HG02610 (cell line): ENCODE results near the gene KDM6A.
A peak's percentile ranks its signal among the peaks of the same experiment; 100 is the strongest.
"Not testable (repeated sequence)": the region's sequence is repeated elsewhere in the genome, so short reads cannot be mapped to it uniquely, and the experiment has no call there.

Source experiments
- ATAC-seq: cut with Tn5 transposase; IDR thresholded peaks from one replicate; pipeline ENCODE4 v1.9.1; 2021; ENCODE audit warnings: mild to moderate bottlenecking, moderate library complexity; ENCODE audit not compliant: unreplicated experiment

Gene KDM6A

GRCh38 chrX:44884944-44885343, 12.0 kb downstream of the KDM6A start:
- ATAC-seq, result no peak

- no peak for ATAC-seq
Observed at GRCh38 chrX:44889824-44890223, 16.8 kb downstream of the KDM6A start.

DNA sequence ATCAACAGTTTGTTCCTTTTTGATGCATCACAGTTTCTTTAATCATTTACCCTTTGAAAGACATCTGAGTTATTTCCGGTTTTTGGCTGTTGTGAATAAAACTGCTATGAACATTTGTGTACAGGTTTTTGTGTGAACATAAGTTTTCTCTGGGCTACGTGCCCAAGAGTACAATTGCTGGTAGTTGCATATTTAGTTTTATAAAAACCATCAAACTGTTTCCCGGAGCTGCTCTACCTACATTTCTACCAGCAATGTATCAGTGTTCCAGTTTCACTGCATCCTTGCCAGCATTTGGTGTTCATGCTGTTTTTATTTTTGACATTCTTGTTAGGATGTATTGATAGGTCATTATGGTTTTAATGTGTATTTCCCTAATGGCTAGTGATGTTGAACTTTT, 17.3 kb downstream of the KDM6A start:
- no peak for ATAC-seq

GRCh38 chrX:44890687-44891086, 17.7 kb downstream of the KDM6A start:
- ATAC-seq, result not testable (repeated sequence)

GRCh38 chrX:44891642-44892041, 18.7 kb downstream of the KDM6A start:
- no peak for ATAC-seq

- no peak for ATAC-seq
Observed at GRCh38 chrX:44896876-44897186, 23.8 kb downstream of the KDM6A start.

GRCh38 chrX:44897539-44897938, 24.6 kb downstream of the KDM6A start:
- no peak for ATAC-seq

- ATAC-seq, result no peak
Observed at GRCh38 chrX:44898411-44899221, 25.6 kb downstream of the KDM6A start.

DNA sequence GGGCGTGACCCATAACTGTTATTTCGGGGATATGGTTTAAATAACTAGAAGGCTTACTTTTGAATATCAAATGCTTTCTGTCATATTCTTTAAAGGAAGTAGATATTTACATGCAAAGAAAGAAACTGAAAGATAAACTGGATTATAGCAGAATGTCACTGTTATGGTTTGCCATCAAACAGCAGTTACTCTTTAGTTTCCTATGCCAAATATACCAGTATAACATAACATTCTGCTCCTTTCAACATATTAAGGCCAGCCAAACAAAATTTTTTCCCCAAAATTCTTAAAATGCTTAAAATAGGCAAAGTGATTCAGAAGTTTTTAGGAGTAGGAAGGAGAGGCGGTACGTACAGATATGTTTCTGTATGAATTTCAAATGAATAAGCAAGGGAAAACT, 27.0 kb downstream of the KDM6A start:
- ATAC-seq, result no peak

DNA sequence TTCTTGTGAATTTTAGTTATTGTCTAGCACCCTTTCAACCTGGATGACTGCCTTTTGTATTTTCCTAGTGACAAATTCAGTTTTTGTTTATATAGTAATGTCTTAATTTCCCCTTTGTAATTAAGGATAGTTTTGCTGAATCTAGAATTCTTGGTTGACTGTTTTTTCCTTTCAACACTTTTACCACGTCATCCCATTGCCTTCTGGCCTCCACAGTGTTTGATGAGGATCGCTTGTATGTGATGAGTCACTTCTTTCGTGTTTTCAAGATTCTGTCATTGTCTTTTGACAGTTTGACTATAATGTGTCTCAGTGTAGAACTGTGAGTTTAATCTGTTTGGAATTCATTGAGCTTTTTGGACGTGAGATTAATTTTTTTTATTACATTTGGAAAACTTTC, 30.1 kb downstream of the KDM6A start:
- ATAC-seq, result no peak

GRCh38 chrX:44903830-44904530, 31.0 kb downstream of the KDM6A start:
- no peak for ATAC-seq

GRCh38 chrX:44904542-44905115, 31.6 kb downstream of the KDM6A start:
- no peak for ATAC-seq

DNA sequence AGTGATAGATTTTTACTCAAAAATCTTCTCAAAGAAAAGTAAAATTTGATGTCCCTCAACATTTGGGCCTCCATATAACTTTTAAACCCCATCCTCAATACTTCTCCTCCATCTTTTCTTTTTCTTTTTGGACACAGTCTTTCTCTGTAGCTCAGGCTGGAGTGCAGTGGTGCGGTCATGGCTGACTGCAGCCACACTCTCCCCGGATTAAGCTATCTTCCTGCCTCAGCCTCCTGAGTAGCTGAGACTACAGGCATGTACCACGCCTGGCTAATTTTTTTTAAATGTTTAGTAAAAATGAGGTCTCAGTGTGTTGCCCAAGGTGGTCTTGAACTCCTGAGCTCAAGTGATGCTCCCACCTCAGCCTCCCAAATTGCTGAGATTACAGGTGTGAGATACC, 33.1 kb downstream of the KDM6A start:
- ATAC-seq, result no peak

GRCh38 chrX:44906542-44906941, 33.6 kb downstream of the KDM6A start:
- ATAC-seq, result no peak

DNA sequence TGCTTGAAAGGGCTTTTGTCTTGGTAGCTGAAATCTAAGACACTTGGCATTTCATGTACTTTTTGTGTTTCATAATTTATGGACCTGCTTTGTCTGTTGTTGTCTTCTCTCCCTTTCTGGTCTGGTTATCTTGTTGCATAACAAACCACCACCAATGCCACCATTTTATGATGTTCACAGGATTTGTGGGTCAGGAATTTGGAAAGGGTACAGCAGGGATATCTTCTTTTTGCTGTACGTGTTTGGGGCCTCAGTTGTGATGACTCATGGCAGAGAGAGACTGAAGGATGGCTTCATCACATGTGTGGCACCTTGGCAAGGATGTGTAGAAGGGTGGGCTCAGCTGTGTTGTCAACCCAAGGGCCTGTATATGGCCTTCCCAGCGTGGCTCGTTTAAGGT, 35.2 kb downstream of the KDM6A start:
- ATAC-seq, result no peak

DNA sequence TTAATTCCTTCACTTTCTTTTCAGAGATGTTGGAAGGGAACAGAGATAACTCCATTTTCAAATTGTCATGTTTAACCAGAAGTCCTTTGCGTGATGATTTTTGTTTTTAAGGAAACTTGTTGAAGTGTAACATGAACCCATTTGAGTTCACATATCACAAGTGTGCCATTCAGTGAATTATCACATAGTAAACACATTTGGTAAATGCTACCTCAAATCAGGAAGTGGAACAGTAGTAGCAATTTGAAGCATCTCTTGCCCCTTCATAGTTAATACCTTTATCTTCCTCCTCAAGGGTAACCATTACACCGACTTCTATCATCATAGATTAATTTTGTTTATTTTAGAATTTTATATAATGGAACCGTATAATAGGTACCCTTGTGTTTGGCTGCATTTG, 35.8 kb downstream of the KDM6A start:
- no peak for ATAC-seq

GRCh38 chrX:44910508-44910907, 37.5 kb downstream of the KDM6A start:
- not testable (repeated sequence) for ATAC-seq

GRCh38 chrX:44911074-44911600, 38.1 kb downstream of the KDM6A start:
- not testable (repeated sequence) for ATAC-seq

DNA sequence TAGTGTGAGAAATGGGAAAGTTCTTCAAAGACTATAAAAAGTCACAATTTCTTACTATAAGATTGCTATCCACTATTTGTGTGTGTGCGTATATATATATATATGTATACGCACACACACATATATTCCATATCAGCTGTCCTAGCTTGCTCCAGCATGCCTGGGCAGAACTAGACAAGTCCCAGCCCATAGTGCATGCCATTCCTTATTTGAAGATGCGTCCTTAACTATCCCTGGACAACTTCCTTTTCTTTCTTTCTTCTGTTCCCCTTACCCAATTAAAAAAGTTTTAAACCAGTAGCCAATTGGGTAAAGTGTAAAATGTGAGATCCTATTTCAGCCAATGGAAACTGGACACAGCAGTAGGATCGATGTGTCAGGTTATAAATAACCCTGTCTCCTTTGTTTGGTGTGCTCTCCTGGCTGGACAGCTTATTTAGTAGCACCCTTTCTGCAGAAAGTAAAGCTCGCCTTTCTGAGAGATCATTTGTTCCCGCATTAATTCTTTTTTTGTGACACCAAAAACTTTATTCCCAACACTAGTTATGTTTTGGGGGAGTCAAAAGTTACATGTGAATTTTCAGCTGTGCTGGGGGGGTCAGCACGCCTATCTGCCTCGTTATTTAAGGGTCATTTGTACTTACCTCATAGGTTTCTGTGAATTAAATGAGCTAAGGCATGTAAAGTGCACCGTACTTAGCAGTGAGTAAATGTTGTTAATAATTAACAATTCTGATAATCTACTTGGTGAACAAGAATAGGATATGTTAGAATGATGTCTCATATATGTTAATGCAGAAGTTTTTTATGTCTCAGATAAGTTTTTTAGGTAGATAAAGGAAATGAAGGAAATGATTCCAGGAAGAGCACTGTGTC, 40.9 kb downstream of the KDM6A start:
- peak; percentile 28 for ATAC-seq

DNA sequence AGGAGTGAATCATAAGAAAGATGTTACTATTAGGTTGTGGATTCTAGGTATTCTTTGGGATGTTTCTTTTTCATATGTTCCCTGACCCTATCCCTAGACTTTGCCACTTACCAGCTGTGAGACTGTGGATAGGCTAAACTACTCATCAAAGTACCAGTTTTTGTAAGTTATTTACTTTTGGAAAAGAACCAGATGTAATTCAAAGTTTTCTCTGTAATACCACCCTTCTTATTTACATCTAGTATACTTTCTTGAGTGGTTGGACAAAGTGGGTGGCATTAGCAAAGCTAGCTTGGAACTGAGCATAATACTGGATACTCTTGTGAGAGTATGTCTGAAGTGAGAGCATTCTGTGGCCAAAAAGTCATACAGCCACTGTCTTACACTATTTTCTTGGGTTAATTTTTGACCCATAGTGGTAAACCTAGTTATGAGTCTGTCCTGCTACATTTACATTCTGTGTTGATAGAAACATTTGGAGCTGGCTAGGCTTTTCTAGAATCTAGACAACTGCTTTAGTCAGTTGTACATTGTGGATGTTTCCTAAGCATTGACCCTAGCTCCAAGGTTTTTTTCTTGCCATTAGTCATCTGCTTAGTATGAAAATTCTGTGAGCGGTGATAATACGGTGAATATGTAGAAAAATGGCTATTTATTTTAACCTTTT, 41.7 kb downstream of the KDM6A start:
- ATAC-seq, result peak; percentile 81
